AG10803 (cell line): ENCODE data around the gene SMIM21.
A peak's percentile ranks its signal among the peaks of the same experiment; 100 is the strongest.

ENCODE experiments used
- DNase-seq: peaks from one replicate; pipeline ENCODE4 v3.0.0; 2010; ENCODE audit warnings: low read depth
- H3K4me3 ChIP-seq: 2 replicates; pipeline ENCODE4 v1.5.1; 2011; ENCODE audit warnings: mild to moderate bottlenecking, low read length, control low read depth
- TF ChIP-seq, protein P1 (sequence below): conservative IDR thresholded peaks from 2 replicates; pipeline ENCODE4 v1.5.1; 2011; ENCODE audit warnings: mild to moderate bottlenecking, low read length, control low read depth, inconsistent platforms

The SMIM21 gene

DNA sequence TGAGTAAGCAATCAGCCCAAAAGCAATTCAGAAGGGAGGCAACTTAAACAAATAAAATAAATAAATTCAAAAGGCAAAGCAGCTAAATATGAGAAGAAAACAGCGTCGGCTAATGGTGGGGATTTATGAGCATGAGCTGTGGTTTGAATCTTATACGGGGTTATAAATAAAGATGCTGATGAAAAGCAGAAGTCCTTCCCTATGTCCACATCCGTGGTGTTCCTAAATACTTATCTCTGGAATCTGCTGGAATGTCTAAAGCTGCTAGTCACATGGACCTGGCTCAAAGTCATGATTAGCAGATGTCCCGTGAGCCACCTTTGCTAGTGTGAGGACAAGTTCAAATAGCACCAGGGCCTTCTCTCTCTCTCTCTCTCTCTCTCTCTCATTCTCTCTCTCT is 33.8 kb downstream of the SMIM21 start:
- TF ChIP-seq, protein P1, sequence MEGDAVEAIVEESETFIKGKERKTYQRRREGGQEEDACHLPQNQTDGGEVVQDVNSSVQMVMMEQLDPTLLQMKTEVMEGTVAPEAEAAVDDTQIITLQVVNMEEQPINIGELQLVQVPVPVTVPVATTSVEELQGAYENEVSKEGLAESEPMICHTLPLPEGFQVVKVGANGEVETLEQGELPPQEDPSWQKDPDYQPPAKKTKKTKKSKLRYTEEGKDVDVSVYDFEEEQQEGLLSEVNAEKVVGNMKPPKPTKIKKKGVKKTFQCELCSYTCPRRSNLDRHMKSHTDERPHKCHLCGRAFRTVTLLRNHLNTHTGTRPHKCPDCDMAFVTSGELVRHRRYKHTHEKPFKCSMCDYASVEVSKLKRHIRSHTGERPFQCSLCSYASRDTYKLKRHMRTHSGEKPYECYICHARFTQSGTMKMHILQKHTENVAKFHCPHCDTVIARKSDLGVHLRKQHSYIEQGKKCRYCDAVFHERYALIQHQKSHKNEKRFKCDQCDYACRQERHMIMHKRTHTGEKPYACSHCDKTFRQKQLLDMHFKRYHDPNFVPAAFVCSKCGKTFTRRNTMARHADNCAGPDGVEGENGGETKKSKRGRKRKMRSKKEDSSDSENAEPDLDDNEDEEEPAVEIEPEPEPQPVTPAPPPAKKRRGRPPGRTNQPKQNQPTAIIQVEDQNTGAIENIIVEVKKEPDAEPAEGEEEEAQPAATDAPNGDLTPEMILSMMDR = no peak
- H3K4me3 ChIP-seq = no peak overlapping the region
- DNase-seq = peak; percentile 85

DNA sequence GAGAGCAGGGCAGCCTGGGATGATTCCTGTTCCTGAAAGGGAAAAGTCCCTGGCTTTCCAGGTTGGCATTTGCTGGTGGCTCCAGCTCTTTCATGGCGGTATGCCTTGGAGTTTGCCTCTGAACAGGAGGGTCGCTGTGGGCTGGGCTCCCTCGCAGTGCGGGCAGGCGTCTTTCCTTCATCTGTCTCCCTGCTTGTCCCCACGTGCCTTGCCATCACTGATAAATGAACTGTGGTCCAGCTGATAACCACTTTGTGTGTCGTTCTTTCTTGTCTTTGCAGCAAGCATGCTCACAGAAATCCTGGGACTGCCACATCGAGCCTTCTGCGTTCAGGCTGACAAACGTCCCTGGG is 35.3 kb downstream of the SMIM21 start:
- H3K4me3 ChIP-seq = no peak overlapping the region
- no peak for DNase-seq
- TF ChIP-seq, protein P1 = no peak

DNA sequence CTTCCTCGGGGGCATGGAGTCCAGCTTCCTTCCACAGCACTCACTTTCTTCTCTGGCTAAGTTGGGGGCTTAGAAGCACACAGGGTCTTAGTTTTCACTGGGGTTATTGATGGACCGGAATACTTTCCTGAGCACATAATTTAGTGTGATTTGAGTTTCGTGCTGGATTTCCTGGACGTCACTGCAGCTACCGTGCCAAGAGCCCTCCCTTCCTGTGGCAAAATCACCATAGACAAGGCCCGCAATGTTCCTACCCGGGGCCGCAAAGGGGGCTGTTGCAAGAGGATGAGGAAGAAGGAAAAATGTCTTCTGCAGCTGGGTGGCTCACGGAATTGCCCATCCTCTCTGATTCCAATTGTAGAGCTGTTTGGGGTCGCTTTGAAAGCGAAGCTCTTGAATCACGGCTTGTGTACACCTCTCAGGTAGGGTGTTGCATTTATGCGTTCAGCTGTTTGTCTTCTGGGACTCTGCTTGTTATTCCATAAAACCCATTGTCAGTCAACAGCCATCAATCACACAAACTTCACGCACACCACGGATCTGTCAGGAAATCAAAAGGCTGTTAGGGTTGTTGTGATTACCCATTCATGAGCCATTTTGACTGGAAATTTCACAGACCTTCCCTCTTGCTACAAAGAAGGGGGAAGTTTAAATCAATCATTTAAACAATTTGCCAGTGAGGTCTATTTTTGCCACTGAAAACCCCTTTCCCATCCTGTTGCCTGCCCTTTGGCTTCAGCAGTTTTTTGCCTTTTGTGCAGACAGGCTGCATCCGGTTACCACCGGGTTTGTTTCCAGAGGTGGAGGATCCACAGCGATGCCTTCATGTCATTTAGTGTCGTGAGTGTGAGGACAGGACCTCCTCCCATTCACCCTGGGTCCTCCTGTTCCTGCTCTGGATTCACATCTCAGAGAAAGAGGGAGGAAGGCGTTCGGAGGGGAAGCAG is 36.0 kb downstream of the SMIM21 start:
- no peak for DNase-seq
- H3K4me3 ChIP-seq = no peak overlapping the region
- TF ChIP-seq, protein P1 = no peak

DNA sequence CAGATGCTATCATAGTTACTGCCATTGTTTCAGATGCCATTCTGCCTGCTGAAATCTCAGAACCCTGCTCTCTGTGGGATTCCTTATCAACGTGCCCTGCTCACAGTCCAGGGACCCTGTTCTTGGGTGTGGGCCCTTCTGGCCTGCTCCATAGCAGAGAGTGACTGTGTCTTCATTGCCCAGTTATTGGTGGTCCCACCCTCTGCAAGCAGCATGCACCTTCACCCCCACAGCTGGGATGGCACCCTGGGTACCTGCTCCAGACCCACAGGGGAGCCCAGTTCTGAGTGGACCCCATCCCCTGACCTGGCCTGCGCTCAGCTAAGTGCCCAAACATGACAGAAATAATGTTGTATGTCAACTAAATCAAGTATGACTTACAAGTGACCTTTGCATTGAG is 36.6 kb downstream of the SMIM21 start:
- DNase-seq = no peak
- H3K4me3 ChIP-seq = no peak overlapping the region
- TF ChIP-seq, protein P1 = no peak

DNA sequence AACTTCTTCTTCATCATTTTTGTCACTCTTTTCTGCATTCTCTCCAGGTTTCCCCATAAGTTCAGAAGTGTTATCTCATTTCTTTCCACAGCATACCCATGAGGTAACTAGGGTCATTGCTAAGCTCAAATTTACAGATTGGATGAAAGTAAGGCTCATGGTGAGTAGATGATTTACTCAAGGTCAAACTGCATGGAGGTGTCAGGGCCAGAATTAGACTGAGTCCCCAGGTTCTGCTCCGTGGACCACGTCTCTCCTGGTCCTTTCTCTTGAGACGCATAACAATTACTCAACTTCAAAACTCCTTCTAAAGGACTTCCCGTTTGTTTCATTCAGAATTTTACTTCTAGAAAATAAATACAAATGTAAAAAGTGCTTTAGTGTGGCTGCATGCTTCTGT is 43.4 kb downstream of the SMIM21 start:
- DNase-seq = no peak
- TF ChIP-seq, protein P1 = no peak
- H3K4me3 ChIP-seq = no peak overlapping the region

DNA sequence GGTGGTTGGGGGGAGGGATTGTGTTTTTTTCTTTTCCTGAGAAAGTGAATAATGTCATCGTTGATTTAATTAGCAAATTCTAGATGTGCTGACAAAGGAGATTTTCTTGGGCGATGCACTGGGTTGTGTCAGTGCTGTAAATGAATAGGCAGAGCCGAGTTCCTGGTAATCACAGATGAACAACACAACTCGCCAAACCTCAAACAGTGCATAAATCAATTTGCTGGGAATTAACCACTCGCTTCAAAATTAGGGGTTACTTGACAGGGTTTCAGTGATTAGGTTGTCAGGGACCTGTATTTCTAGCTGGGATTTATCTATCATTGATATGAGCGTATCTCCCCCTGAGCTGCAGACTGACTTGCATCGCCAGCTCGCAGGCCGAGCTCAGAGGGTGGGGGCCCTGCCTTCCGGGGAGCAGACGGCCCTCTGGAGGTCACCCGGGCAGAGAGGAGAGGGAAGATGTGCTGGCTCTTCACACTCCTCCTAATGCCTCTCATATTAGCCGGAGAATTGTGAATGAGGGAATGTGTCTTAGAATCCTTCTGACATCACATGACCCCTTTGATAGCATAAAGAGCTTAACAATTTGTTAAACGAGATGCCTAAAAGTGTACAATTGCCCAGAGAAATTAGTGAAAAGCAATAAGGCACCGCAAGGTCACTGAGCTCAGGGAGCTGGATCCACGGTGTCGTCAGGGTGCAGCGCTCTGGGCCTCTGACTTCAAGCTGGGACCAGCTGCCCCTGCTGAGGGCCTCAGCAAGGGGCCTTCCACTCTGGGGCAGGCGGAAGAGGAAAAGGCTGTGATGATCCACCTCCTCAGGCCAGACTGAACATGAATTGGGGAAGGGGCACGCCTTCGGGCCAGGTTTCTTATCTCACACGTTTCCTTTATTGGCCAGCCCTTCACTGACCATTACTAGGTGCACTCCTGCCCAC is 48.9 kb downstream of the SMIM21 start:
- H3K4me3 ChIP-seq = no peak overlapping the region
- DNase-seq = no peak
- TF ChIP-seq, protein P1 = no peak
